GM18517 (cell line): ENCODE data around the gene HAS3.
"Not testable (repeated sequence)": the region's sequence is repeated elsewhere in the genome, so short reads cannot be mapped to it uniquely, and the experiment has no call there.

Experiments
- ATAC-seq: cut with Tn5 transposase; IDR thresholded peaks from one replicate; pipeline ENCODE4 v1.9.1; 2021; ENCODE audit warnings: mild to moderate bottlenecking, moderate library complexity; ENCODE audit not compliant: unreplicated experiment

The HAS3 gene

GRCh38 chr16:69141014-69141413 is 35.6 kb downstream of the HAS3 start:
- no peak for ATAC-seq

- no peak for ATAC-seq
Observed at GRCh38 chr16:69141936-69142335, 36.5 kb downstream of the HAS3 start.

GRCh38 chr16:69143116-69143515 is 37.7 kb downstream of the HAS3 start:
- ATAC-seq: no peak

- no peak for ATAC-seq
Observed at GRCh38 chr16:69145658-69146057, 40.2 kb downstream of the HAS3 start.

GRCh38 chr16:69149621-69150020 is 44.2 kb downstream of the HAS3 start:
- not testable (repeated sequence) for ATAC-seq

- ATAC-seq: no peak
Observed at GRCh38 chr16:69150146-69150865, 44.9 kb downstream of the HAS3 start.

- no peak for ATAC-seq
Observed at GRCh38 chr16:69157196-69157595, 51.7 kb downstream of the HAS3 start.

GRCh38 chr16:69160192-69160591 is 54.7 kb downstream of the HAS3 start:
- no peak for ATAC-seq

- ATAC-seq: no peak
Observed at GRCh38 chr16:69165584-69165983, 60.1 kb downstream of the HAS3 start.

GRCh38 chr16:69166221-69166833 is 60.9 kb downstream of the HAS3 start:
- no peak for ATAC-seq

- no peak for ATAC-seq
Observed at GRCh38 chr16:69166946-69167930, 61.8 kb downstream of the HAS3 start.
